ENCODE results near the gene GLUD1.
"Not testable (repeated sequence)": the region's sequence is repeated elsewhere in the genome, so short reads cannot be mapped to it uniquely, and the experiment has no call there.

DNA sequence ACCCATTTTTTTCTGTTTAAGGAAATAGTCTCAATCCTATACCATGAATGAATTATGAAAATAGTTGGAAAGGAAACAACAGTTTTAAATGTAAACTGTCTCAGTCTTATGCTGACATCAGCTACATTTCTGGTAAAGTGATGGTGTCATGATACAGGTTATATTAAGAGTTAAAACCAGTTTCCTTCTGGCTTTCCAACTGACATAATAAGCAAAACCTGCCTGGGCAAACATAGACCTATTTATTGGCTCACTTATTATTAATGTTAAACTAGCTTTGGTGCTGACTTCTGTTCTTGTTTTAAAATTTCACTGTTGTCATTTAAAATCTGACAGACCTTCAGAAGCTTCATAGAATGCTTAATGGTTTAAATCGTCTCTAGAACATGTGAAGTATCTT, 24.4 kb upstream of the GLUD1 start:
- TF ChIP-seq, protein P1, sequence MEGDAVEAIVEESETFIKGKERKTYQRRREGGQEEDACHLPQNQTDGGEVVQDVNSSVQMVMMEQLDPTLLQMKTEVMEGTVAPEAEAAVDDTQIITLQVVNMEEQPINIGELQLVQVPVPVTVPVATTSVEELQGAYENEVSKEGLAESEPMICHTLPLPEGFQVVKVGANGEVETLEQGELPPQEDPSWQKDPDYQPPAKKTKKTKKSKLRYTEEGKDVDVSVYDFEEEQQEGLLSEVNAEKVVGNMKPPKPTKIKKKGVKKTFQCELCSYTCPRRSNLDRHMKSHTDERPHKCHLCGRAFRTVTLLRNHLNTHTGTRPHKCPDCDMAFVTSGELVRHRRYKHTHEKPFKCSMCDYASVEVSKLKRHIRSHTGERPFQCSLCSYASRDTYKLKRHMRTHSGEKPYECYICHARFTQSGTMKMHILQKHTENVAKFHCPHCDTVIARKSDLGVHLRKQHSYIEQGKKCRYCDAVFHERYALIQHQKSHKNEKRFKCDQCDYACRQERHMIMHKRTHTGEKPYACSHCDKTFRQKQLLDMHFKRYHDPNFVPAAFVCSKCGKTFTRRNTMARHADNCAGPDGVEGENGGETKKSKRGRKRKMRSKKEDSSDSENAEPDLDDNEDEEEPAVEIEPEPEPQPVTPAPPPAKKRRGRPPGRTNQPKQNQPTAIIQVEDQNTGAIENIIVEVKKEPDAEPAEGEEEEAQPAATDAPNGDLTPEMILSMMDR (IDR thresholded peaks at IDR 0.05), result not testable (repeated sequence)
- not testable (repeated sequence) for TF ChIP-seq EZH2, EZH2phosphoT487 (IDR thresholded peaks at IDR 0.05)

Measured in neural progenitor cell (in vitro differentiated cells).